Caco-2 (cell line): Measurements from ENCODE around the gene IL10RA. TPM values are rescaled to one million over a fixed set of nuclear protein-coding genes. Genes with fewer than 3 reads are reported as not detected.

Experiments
- BruUV-seq: library from RNA; stranded (reverse); fragments of 400-500 nt; replicated peaks from 2 replicates; lab custom pipeline; 2021; lab: Mats Ljungman, UMichigan
- CTCF ChIA-PET: fragments of 300-600 bp; sonication (Branson Sonifier 250); formaldehyde crosslinking; loops from one replicate; lab custom pipeline; 2022; ENCODE audit warnings: antibody characterized with exemption; lab: Charles Lee
- POLR2A ChIA-PET: fragments of 300-600 bp; sonication (Branson Sonifier 250); formaldehyde crosslinking; loops from one replicate; lab custom pipeline; 2022; ENCODE audit warnings: antibody characterized with exemption; lab: Charles Lee
- DNase-seq, 2 experiments: peaks; one replicate each; pipeline versions ENCODE4 v3.0.0 to v3.0.0-alpha.2; 2020 to 2022
- H3K27me3 ChIP-seq: replicated peaks from 2 replicates; pipeline ENCODE4 v1.6.0; 2011; ENCODE audit warnings: low read length; ENCODE audit not compliant: control insufficient read depth, insufficient read depth
- H3K36me3 ChIP-seq: 2 replicates; pipeline ENCODE4 v1.5.1; 2011; ENCODE audit warnings: low read length; ENCODE audit not compliant: control insufficient read depth, insufficient read depth
- H3K4me1 ChIP-seq: fragments of 250-450 bp; sonication (Bioruptor Pico); 2 replicates; pipeline ENCODE4 v1.5.1; 2020; ENCODE audit warnings: mild to moderate bottlenecking
- H3K4me3 ChIP-seq: 2 replicates; pipeline ENCODE4 v1.5.1; 2011; ENCODE audit warnings: low read depth, mild to moderate bottlenecking, control low read depth, low read length
- H3K9me3 ChIP-seq: fragments of 250-450 bp; sonication (Bioruptor Pico); 2 replicates; pipeline ENCODE4 v1.5.1; 2020; ENCODE audit warnings: mild to moderate bottlenecking, moderate library complexity
- H3K27ac Mint-ChIP-seq: one replicate; pipeline ENCODE4 v1.8.0; 2022; ENCODE audit warnings: mixed read lengths; ENCODE audit not compliant: unreplicated experiment
- H3K27me3 Mint-ChIP-seq: one replicate; pipeline ENCODE4 v1.8.0; 2022; ENCODE audit warnings: mixed read lengths; ENCODE audit not compliant: insufficient read depth, unreplicated experiment
- H3K36me3 Mint-ChIP-seq: one replicate; pipeline ENCODE4 v1.8.0; 2022; ENCODE audit warnings: mild to moderate bottlenecking, mixed read lengths; ENCODE audit not compliant: insufficient read depth, unreplicated experiment
- H3K4me1 Mint-ChIP-seq: one replicate; pipeline ENCODE4 v1.8.0; 2022; ENCODE audit warnings: low read depth, mixed read lengths; ENCODE audit not compliant: unreplicated experiment
- H3K4me3 Mint-ChIP-seq: one replicate; pipeline ENCODE4 v1.8.0; 2022; ENCODE audit warnings: mild to moderate bottlenecking, moderate library complexity, mixed read lengths; ENCODE audit not compliant: unreplicated experiment
- H3K9me3 Mint-ChIP-seq: one replicate; pipeline ENCODE4 v1.8.0; 2022; ENCODE audit warnings: mixed read lengths; ENCODE audit not compliant: unreplicated experiment
- intact Hi-C: fragments of 100-400 bp; cut with micrococcal nuclease; formaldehyde crosslinking; loops from one replicate; pipeline ENCODE4 v1.10.0; 2022; ENCODE audit not compliant: unreplicated experiment
- total RNA-seq: library from RNA; stranded (reverse); gene quantifications from 2 replicates; pipeline ENCODE4 v1.2.3, GENCODE V29; 2022
- TF ChIP-seq, protein P1 (sequence below), 2 experiments: fragments of 200-600 bp in 1 of 2; IDR thresholded peaks; 1 replicate in 1 of 2; 2 replicates in 1 of 2; pipeline versions ENCODE4 v1.5.1 to v1.8.0; 2011 to 2022; ENCODE audit warnings: antibody characterized with exemption in 1 of 2, control low read depth in 1 of 2, inconsistent platforms in 1 of 2, low read depth in 1 of 2, low read length in 1 of 2, mild to moderate bottlenecking in 1 of 2, moderate library complexity in 1 of 2; ENCODE audit not compliant: insufficient read depth in 1 of 2, severe bottlenecking in 1 of 2, unreplicated experiment in 1 of 2

IL10RA gene
- total RNA-seq, 1 experiment from 2014 or later, result 1.6 TPM

GRCh38 chr11:117958949-117959348 lies 27.2 kb upstream of the IL10RA start:
- Histone ChIP-seq H3K27me3 (peaks cover 2% of the 10 kb centered on the region; the same call in 1 of the 2 replicates), H3K4me3 (no peak overlapping the region), H3K9me3 (peaks cover 6% of the 10 kb centered on the region; the same call in 1 of the 2 replicates), H3K4me1 (no peaks in the 10 kb centered on the region), H3K36me3 (no peaks in the 10 kb centered on the region)
- peaks cover 9% of the 10 kb centered on the region for H3K9me3 Mint-ChIP-seq
- H3K36me3 Mint-ChIP-seq, result no peaks in the 10 kb centered on the region
- ChIA-PET POLR2A (no interaction called here), CTCF (no interaction called here)
- intact Hi-C loops, result no loop called here
- no peak overlapping the region for H3K4me3 Mint-ChIP-seq
- peaks cover 30% of the 10 kb centered on the region for H3K27me3 Mint-ChIP-seq
- DNase-seq, result no peak
- no peaks in the 10 kb centered on the region for H3K4me1 Mint-ChIP-seq
- BruUV-seq, result no TSS peak
- no peak overlapping the region for H3K27ac Mint-ChIP-seq
- TF ChIP-seq, protein P1, sequence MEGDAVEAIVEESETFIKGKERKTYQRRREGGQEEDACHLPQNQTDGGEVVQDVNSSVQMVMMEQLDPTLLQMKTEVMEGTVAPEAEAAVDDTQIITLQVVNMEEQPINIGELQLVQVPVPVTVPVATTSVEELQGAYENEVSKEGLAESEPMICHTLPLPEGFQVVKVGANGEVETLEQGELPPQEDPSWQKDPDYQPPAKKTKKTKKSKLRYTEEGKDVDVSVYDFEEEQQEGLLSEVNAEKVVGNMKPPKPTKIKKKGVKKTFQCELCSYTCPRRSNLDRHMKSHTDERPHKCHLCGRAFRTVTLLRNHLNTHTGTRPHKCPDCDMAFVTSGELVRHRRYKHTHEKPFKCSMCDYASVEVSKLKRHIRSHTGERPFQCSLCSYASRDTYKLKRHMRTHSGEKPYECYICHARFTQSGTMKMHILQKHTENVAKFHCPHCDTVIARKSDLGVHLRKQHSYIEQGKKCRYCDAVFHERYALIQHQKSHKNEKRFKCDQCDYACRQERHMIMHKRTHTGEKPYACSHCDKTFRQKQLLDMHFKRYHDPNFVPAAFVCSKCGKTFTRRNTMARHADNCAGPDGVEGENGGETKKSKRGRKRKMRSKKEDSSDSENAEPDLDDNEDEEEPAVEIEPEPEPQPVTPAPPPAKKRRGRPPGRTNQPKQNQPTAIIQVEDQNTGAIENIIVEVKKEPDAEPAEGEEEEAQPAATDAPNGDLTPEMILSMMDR (IDR thresholded peaks at IDR 0.05; ENCODE audit: insufficient read depth in 1 of 2, low read depth in 1 of 2, low read length in 1 of 2, severe bottlenecking in 1 of 2, unreplicated experiment in 1 of 2), result no peak

DNA sequence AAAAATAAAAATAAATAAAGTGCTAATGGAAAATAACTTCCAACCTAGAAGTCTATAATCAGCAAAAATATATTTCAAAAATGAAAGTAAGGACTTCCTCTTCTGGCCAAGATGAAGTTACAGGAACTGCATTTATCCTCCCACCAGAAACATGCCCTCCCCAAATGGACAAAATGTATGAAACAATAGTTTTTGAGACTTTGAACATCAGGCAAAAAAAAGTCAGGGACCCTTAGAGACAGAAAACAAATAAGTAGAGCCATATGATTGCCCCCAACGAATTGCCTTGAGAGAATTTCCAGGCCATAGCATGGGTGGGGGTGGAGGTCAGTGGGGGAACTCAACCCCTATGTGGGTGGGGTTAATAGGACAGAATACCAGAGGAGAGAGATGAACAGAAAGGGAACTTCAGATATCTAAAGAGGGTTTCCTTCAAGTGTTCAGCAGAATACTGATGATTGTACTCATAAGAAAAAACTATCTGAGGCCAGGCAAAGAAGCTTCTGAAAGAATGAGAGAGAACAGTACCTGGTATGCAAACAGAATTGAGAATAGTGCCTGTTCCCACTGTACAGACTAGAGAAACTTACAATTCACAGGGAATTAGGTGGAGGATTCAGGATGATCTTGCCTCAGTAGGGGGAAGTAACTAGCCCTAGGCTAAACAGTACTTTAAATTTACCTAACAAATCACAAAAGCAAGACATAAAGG lies 26.6 kb upstream of the IL10RA start:
- TF ChIP-seq, protein P1 (IDR thresholded peaks at IDR 0.05; ENCODE audit: insufficient read depth in 1 of 2, low read depth in 1 of 2, low read length in 1 of 2, severe bottlenecking in 1 of 2, unreplicated experiment in 1 of 2), result no peak
- H3K4me1 ChIP-seq, result no peaks in the 10 kb centered on the region
- no peak overlapping the region for H3K4me3 ChIP-seq
- intact Hi-C loops, result no loop called here
- Mint-ChIP-seq H3K27ac (no peak overlapping the region), H3K27me3 (peaks cover 30% of the 10 kb centered on the region), H3K4me1 (no peaks in the 10 kb centered on the region), H3K9me3 (peaks cover 9% of the 10 kb centered on the region), H3K4me3 (no peak overlapping the region), H3K36me3 (no peaks in the 10 kb centered on the region)
- peaks cover 6% of the 10 kb centered on the region; the same call in 1 of the 2 replicates for H3K9me3 ChIP-seq
- ChIA-PET POLR2A (no interaction called here), CTCF (interaction anchor here (1.0 kb wide), 2 partner anchors 9 to 13 kb away, joined by 3 to 4 read pairs; no protein-coding TSS in a partner anchor)
- BruUV-seq, result no TSS peak
- DNase-seq, result no peak
- no peaks in the 10 kb centered on the region for H3K36me3 ChIP-seq
- peaks cover 2% of the 10 kb centered on the region; the same call in 1 of the 2 replicates for H3K27me3 ChIP-seq

GRCh38 chr11:117960406-117960805 lies 25.8 kb upstream of the IL10RA start:
- H3K9me3 ChIP-seq, result peaks cover 6% of the 10 kb centered on the region; the same call in 1 of the 2 replicates
- CTCF ChIA-PET, result interaction anchor here (1.0 kb wide), 2 partner anchors 10 to 14 kb away, joined by 3 to 4 read pairs; no protein-coding TSS in a partner anchor
- no peak overlapping the region for H3K4me3 Mint-ChIP-seq
- intact Hi-C loops, result no loop called here
- H3K9me3 Mint-ChIP-seq, result peaks cover 9% of the 10 kb centered on the region
- H3K27me3 ChIP-seq, result peaks cover 2% of the 10 kb centered on the region; the same call in 1 of the 2 replicates
- no peak for DNase-seq
- POLR2A ChIA-PET, result no interaction called here
- H3K4me3 ChIP-seq, result no peak overlapping the region
- H3K27me3 Mint-ChIP-seq, result peaks cover 30% of the 10 kb centered on the region
- no TSS peak for BruUV-seq
- no peaks in the 10 kb centered on the region for H3K4me1 ChIP-seq
- TF ChIP-seq, protein P1 (IDR thresholded peaks at IDR 0.05; ENCODE audit: insufficient read depth in 1 of 2, low read depth in 1 of 2, low read length in 1 of 2, severe bottlenecking in 1 of 2, unreplicated experiment in 1 of 2), result no peak
- no peak overlapping the region for H3K27ac Mint-ChIP-seq
- H3K36me3 Mint-ChIP-seq, result no peaks in the 10 kb centered on the region
- H3K4me1 Mint-ChIP-seq, result no peaks in the 10 kb centered on the region
- H3K36me3 ChIP-seq, result no peaks in the 10 kb centered on the region
